ENCODE data around the gene WDR3. TPM values are rescaled to one million over a fixed set of nuclear protein-coding genes. Genes with fewer than 3 reads are reported as not detected.

WDR3 gene
- polyA plus RNA-seq, 10 donors, result 17.3 to 29.1 (median 22.8) TPM

Other genes with a start within 250 kb of the WDR3 start
- 10 to 100 TPM in 2 of 10 donors, 1 to 10 TPM in 8; 5.9 to 10.4 (median 8.3) TPM for gene GDAP2, start 118 bp upstream of the WDR3 start, polyA plus RNA-seq (ENCODE audit: insufficient read length in 10 of 10)

Measured in muscle of back (tissue), 10 donors.